Natural killer cell treated with Interleukin-12 subunit alpha and Interleukin-12 subunit beta and Interleukin-15 and Interleukin-18, amount 100 ng/mL, for 72 hours (primary cell): ENCODE results near the gene IKZF5. TPM values are rescaled to one million over a fixed set of nuclear protein-coding genes. Genes with fewer than 3 reads are reported as not detected.

Experiments
- ATAC-seq, 2 donors: fragments of 150-1000 bp; cut with Tn5 transposase in 1 of 2; sonication (Bioruptor Pico), chemical (Tn5 transposase) in 1 of 2; 2 replicates each; pipeline ENCODE4 v1.10.0; 2021
- DNase-seq: peaks from one replicate; pipeline ENCODE4 v3.0.0; 2022; ENCODE audit warnings: low spot score
- H3K27ac Mint-ChIP-seq, 2 donors: 1 replicate in 1 of 2; 2 replicates in 1 of 2; pipeline ENCODE4 v1.8.0; 2022; ENCODE audit warnings: mixed read lengths in 2 of 2, mild to moderate bottlenecking in 1 of 2, moderate library complexity in 1 of 2
- H3K27me3 Mint-ChIP-seq, 2 donors: 1 replicate in 1 of 2; 2 replicates in 1 of 2; pipeline ENCODE4 v1.8.0; 2022; ENCODE audit warnings: mixed read lengths in 2 of 2
- H3K36me3 Mint-ChIP-seq: one replicate; pipeline ENCODE4 v1.8.0; 2022; ENCODE audit warnings: mixed read lengths
- H3K4me1 Mint-ChIP-seq, 2 donors: 1 replicate in 1 of 2; 2 replicates in 1 of 2; pipeline ENCODE4 v1.8.0; 2022; ENCODE audit warnings: low read depth in 2 of 2, mixed read lengths in 2 of 2, mild to moderate bottlenecking in 1 of 2
- H3K4me3 Mint-ChIP-seq: one replicate; pipeline ENCODE4 v1.8.0; 2022; ENCODE audit warnings: mixed read lengths
- H3K9me3 Mint-ChIP-seq: 2 replicates; pipeline ENCODE4 v1.8.0; 2022; ENCODE audit warnings: mixed read lengths
- total RNA-seq, 2 donors: library from RNA; stranded (reverse); gene quantifications; one replicate each; pipeline ENCODE4 v1.2.3, GENCODE V29; 2022

The IKZF5 gene
- total RNA-seq, 2 donors from 2014 or later = 21.4 to 22.1 TPM

GRCh38 chr10:123026302-123026701 is 17.7 kb upstream of the IKZF5 start:
- DNase-seq (no peak), ATAC-seq (no peak)
- Mint-ChIP-seq H3K36me3 (no peaks in the 10 kb centered on the region), H3K4me1 (peaks cover 0 to 5% of the 10 kb centered on the region in 2 donors), H3K27me3 (no peaks in the 10 kb centered on the region), H3K9me3 (no peaks in the 10 kb centered on the region), H3K27ac (no peak overlapping the region), H3K4me3 (no peak overlapping the region)

- no peaks in the 10 kb centered on the region for H3K27me3 Mint-ChIP-seq
- H3K4me1 Mint-ChIP-seq = peaks cover 0 to 5% of the 10 kb centered on the region in 2 donors
- DNase-seq (no peak), ATAC-seq (no peak)
- H3K9me3 Mint-ChIP-seq = no peaks in the 10 kb centered on the region
- H3K4me3 Mint-ChIP-seq = no peak overlapping the region
- H3K27ac Mint-ChIP-seq = peak overlapping the region in 1 of 2 donors; percentile 44
- no peaks in the 10 kb centered on the region for H3K36me3 Mint-ChIP-seq
Measured at GRCh38 chr10:123024540-123024939, 15.9 kb upstream of the IKZF5 start.

- DNase-seq (no peak), ATAC-seq (no peak)
- Mint-ChIP-seq H3K27ac (peak overlapping the region in 1 of 2 donors; percentile 25), H3K36me3 (no peaks in the 10 kb centered on the region), H3K4me3 (no peak overlapping the region), H3K4me1 (peaks cover 0 to 6% of the 10 kb centered on the region in 2 donors), H3K9me3 (no peaks in the 10 kb centered on the region), H3K27me3 (no peaks in the 10 kb centered on the region)
Measured at GRCh38 chr10:123021517-123021916, 12.9 kb upstream of the IKZF5 start.

GRCh38 chr10:123019941-123020703 is 11.5 kb upstream of the IKZF5 start:
- no peak overlapping the region for H3K4me3 Mint-ChIP-seq
- H3K27ac Mint-ChIP-seq = no peak overlapping the region
- ATAC-seq (no peak), DNase-seq (no peak)
- no peaks in the 10 kb centered on the region for H3K36me3 Mint-ChIP-seq
- peaks cover 0 to 8% of the 10 kb centered on the region in 2 donors for H3K4me1 Mint-ChIP-seq
- no peaks in the 10 kb centered on the region for H3K9me3 Mint-ChIP-seq
- H3K27me3 Mint-ChIP-seq = no peaks in the 10 kb centered on the region

GRCh38 chr10:123019264-123019663 is 10.7 kb upstream of the IKZF5 start:
- Mint-ChIP-seq H3K4me1 (peaks cover 0 to 6% of the 10 kb centered on the region in 2 donors), H3K27ac (no peak overlapping the region), H3K9me3 (no peaks in the 10 kb centered on the region), H3K36me3 (no peaks in the 10 kb centered on the region), H3K27me3 (no peaks in the 10 kb centered on the region), H3K4me3 (no peak overlapping the region)
- ATAC-seq = no peak
- no peak for DNase-seq

GRCh38 chr10:123018531-123018930 is 9.9 kb upstream of the IKZF5 start:
- H3K27me3 Mint-ChIP-seq = no peaks in the 10 kb centered on the region
- H3K4me3 Mint-ChIP-seq = no peak overlapping the region
- H3K9me3 Mint-ChIP-seq = no peaks in the 10 kb centered on the region
- DNase-seq (no peak), ATAC-seq (no peak)
- H3K4me1 Mint-ChIP-seq = peaks cover 0 to 3% of the 10 kb centered on the region in 2 donors
- no peak overlapping the region for H3K27ac Mint-ChIP-seq
- H3K36me3 Mint-ChIP-seq = no peaks in the 10 kb centered on the region

- H3K27me3 Mint-ChIP-seq = no peaks in the 10 kb centered on the region
- H3K4me3 Mint-ChIP-seq = no peak overlapping the region
- H3K9me3 Mint-ChIP-seq = no peaks in the 10 kb centered on the region
- peaks cover 0 to 3% of the 10 kb centered on the region in 2 donors for H3K4me1 Mint-ChIP-seq
- DNase-seq (no peak), ATAC-seq (no peak)
- no peaks in the 10 kb centered on the region for H3K36me3 Mint-ChIP-seq
- no peak overlapping the region for H3K27ac Mint-ChIP-seq
Measured at GRCh38 chr10:123017421-123018165, 9.0 kb upstream of the IKZF5 start.

- Mint-ChIP-seq H3K9me3 (no peaks in the 10 kb centered on the region), H3K27me3 (no peaks in the 10 kb centered on the region), H3K4me3 (no peak overlapping the region), H3K27ac (no peak overlapping the region), H3K36me3 (no peaks in the 10 kb centered on the region), H3K4me1 (peaks cover 0 to 3% of the 10 kb centered on the region in 2 donors)
- DNase-seq (no peak), ATAC-seq (no peak)
Measured at GRCh38 chr10:123016228-123016627, 7.6 kb upstream of the IKZF5 start.

GRCh38 chr10:123014772-123015171 is 6.2 kb upstream of the IKZF5 start:
- H3K4me3 Mint-ChIP-seq = no peak overlapping the region

GRCh38 chr10:123013456-123014419 is 5.1 kb upstream of the IKZF5 start:
- Mint-ChIP-seq H3K4me3 (no peak overlapping the region), H3K9me3 (no peaks in the 10 kb centered on the region), H3K27me3 (no peaks in the 10 kb centered on the region), H3K27ac (no peak overlapping the region), H3K36me3 (no peaks in the 10 kb centered on the region), H3K4me1 (peaks cover 14 to 15% of the 10 kb centered on the region in 2 donors)
- ATAC-seq (no peak), DNase-seq (no peak)

More at GRCh38 chr10:123014772-123015171, 6.2 kb upstream of the IKZF5 start:
- H3K9me3 Mint-ChIP-seq = no peaks in the 10 kb centered on the region
- no peaks in the 10 kb centered on the region for H3K36me3 Mint-ChIP-seq
- no peaks in the 10 kb centered on the region for H3K27me3 Mint-ChIP-seq
- H3K27ac Mint-ChIP-seq = no peak overlapping the region
- peaks cover 8 to 10% of the 10 kb centered on the region in 2 donors for H3K4me1 Mint-ChIP-seq
- no peak for ATAC-seq
- DNase-seq = no peak

GRCh38 chr10:123011987-123012386 is 3.4 kb upstream of the IKZF5 start:
- Mint-ChIP-seq H3K27me3 (no peaks in the 10 kb centered on the region), H3K4me1 (peaks cover 21 to 24% of the 10 kb centered on the region in 2 donors), H3K36me3 (no peaks in the 10 kb centered on the region), H3K9me3 (no peaks in the 10 kb centered on the region), H3K27ac (no peak overlapping the region), H3K4me3 (no peak overlapping the region)
- no peak for DNase-seq
- no peak for ATAC-seq

- Mint-ChIP-seq H3K4me3 (peak overlapping the region; percentile 99), H3K27ac (peak overlapping the region; percentile 94 to 96), H3K4me1 (peaks cover 22 to 34% of the 10 kb centered on the region in 2 donors), H3K9me3 (no peaks in the 10 kb centered on the region), H3K36me3 (no peaks in the 10 kb centered on the region), H3K27me3 (no peaks in the 10 kb centered on the region)
- DNase-seq (no peak), ATAC-seq (no peak)
Measured at GRCh38 chr10:123009105-123009820, 668 bp upstream of the IKZF5 start.
